Left cardiac atrium (tissue), 4 donors: ENCODE data around the gene TCAF1. TPM values are rescaled to one million over a fixed set of nuclear protein-coding genes. Genes with fewer than 3 reads are reported as not detected.
A peak's percentile ranks its signal among the peaks of the same experiment; 100 is the strongest.

ENCODE experiments used
- ATAC-seq, 2 donors: fragments of 200-7000 bp; cut with Tn5 transposase; one replicate each; pipeline ENCODE4 v1.9.1; 2020; ENCODE audit warnings: mild to moderate bottlenecking in 2 of 2, moderate library complexity in 2 of 2
- DNase-seq: peaks from one replicate; pipeline ENCODE4 v3.0.0-alpha.2; 2020
- intact Hi-C, 2 donors: fragments of 100-400 bp; cut with DNase I; formaldehyde crosslinking; loops; one replicate each; pipeline versions ENCODE4 v1.14.1 to v1.15.1; 2022 to 2023
- total RNA-seq, 2 donors: library from RNA; stranded (reverse); fragmentation: NEBNext Ultra II Directional; extraction: Animal tissue kit (Norgen Biotek cat#: 25700); gene quantifications; one replicate each; pipeline ENCODE4 v1.2.1, GENCODE V29; 2021
- donor health status: DM: no; HTN: yes; CAD: no.
- donor health status: DM: no; HTN: yes; CAD: no; lungs with severe emphysema.
- donor health status: DM: yes; HTN: yes; CAD: no.
- donor health status: Dilated cardiomyopathy.

Gene TCAF1
- total RNA-seq, 2 donors from 2014 or later: 24.0 to 26.9 TPM

DNA sequence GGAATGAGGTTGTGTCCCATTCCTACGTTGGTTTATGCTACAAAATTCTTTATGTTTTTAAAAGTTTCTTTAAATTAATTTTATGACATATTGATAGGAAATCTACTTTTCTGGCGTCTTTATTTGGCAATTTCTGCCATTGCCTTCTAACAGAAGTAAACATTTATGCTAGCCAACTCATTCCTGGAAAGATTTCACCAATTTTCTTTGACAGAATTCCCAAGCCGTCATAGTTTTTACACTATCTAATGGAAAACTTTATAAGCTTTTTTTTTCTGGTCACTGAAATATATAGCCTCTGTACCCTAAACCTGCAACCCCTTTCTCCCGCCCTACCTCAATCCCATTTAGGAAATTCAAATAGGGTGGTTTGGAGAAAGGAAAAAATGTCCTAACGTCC is 6.1 kb upstream of the TCAF1 start:
- intact Hi-C loops: no loop called here
- no peak for DNase-seq

DNA sequence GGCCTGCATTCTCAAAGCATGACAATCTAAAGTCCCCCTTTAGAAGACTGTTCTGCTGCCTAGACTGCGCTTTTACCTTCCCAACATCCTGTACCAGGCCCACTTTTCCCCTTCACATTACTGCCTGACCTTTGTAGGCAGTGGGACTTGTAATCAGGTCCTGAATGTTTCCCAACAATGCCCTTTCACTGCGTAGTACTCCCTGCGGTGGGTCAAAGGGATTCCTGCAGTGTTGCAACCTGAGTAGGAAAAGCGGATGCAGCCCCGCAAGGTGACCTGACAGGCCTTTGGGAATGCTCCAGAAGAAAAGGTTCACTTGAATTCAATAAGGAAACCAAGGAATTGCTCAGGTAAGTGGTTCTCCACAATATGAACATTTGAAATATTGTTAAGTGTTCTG is 4.9 kb upstream of the TCAF1 start:
- intact Hi-C loops: no loop called here
- DNase-seq (no peak), ATAC-seq (no peak)

More for the DNA sequence above, 6.1 kb upstream of the TCAF1 start:
- no peak for ATAC-seq

DNA sequence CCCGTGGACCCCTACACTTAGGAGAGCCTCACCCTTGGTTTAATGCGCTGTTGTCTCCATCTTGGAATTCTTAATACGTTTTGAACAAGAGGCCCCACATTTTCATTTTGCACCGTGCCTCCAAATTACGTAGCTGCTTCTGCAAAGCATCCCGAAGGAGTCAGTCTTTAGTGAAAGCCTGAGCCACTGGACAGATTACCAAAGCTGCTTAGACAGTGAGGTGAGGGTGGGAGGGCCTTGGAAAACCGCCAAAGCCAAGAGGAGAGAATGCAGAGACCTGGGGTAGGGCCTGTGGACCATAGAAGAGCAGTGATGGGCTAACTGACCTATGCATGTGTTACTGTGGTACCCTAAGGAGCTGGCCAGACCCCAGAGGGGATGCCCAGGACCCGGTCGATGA is 4.2 kb upstream of the TCAF1 start:
- intact Hi-C loops: no loop called here
- no peak for DNase-seq
- ATAC-seq: no peak

DNA sequence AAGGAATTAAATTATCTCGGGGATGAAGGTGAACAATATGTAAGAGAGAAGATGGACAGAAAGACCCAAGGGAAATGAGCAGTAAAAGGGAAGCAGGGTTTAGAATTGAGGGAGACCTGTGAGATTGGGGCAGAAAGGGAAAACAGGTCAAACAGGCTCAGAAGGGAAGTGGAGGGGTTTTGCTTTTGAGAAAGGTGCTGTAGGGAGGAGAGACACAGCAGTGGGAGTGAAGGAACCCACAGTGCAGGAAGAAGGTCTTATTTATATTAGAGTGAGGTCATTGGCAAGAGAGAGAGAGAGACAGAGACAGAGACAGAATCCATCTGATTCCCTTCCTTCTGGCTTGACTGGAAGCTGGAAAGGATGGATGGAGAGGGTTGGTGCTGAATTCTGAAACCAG is 3.5 kb upstream of the TCAF1 start:
- intact Hi-C loops: no loop called here
- ATAC-seq (no peak), DNase-seq (no peak)

DNA sequence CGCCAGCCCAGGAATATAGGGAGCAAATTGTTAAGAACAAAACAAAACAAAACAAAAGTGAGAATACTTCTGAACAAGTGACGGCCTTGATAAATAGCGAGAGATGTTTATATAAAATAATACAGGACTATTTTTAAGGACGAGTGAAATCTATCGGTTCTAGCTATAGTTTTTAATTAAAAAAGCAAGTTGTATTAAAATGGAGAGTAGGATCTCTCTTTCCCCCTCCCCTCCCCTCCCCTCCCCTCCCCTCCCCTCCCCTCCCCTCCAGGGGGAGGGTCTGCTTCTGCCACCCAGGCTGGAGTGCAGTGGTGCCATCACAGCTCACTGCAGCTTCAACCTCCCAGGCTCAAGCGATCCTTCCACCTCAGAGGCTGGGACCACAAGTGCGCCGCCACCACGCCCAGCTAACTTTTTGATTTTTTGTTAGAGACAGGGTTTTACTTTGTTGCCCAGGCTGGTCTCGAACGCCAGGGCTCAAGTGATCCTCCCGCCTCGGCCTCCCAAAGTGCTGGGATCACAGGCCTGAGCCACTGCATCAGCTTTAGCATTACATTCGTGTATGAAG is 440 bp upstream of the TCAF1 start:
- ATAC-seq (no peak), DNase-seq (no peak)
- intact Hi-C loops: no loop called here

DNA sequence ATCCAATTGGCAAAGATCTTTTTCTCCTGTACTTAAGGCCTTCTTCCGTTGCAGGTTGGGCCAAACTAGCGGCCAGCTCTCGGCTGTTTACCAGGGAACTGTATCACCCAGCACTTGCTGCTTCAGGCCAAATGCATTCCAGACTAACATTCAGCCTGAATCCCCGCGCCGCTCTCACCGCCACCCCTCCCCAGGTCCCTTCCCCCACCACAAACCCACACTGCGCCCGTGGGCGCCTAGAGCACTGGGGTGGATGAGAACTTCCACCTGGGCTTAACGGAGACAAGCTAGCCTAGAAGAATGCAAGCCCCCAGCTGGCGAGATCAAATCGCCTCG is 676 bp downstream of the TCAF1 start:
- intact Hi-C loops: no loop called here
- peak; percentile 45 to 63 for ATAC-seq
- DNase-seq: peak; percentile 44

DNA sequence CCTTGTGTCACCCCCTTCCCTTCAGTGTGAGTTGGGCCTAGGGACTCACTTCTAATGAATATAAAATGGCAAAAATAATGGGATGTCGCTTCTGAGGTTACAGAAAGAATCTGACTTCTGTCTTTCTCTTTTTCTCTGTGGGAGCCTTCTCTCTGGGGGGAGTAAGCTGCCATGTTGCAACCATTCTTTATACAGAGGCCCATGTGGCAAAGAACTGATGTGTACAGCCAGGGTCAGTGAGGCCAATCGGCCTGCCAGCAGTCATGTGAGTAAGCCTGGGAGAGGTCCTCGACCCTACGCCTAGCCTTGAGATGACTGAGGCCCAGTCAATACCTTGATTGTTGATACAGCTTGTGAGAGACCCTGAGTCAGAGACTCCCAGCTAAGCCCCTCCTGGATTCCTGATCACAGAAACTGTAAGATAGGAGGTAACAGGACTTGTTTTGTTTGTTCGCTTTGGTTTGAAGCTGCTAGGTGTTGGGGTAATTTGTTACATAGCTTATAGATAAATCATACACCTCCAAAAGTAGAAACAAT is 1.7 kb downstream of the TCAF1 start:
- intact Hi-C loops: no loop called here
- ATAC-seq (no peak), DNase-seq (no peak)

DNA sequence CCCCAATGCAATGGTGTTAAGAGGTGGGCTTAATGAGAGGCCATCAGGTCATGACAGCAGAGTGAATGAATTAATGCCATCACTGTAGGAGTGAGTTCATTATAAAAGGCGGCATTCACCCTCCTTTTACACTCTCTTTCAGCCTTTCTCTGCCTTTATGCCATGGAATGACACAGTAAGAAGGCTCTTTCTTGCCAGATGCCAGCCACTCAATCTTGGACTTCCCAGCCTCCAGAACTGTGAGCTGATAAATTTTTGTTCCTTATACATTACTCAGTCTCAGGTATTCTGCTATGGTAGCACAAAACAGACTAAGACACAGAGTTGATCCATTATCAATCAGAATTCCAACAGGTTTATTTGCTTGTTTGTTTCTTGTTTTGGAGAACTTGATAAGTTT is 3.2 kb downstream of the TCAF1 start:
- DNase-seq: no peak
- intact Hi-C loops: no loop called here
- ATAC-seq: no peak

DNA sequence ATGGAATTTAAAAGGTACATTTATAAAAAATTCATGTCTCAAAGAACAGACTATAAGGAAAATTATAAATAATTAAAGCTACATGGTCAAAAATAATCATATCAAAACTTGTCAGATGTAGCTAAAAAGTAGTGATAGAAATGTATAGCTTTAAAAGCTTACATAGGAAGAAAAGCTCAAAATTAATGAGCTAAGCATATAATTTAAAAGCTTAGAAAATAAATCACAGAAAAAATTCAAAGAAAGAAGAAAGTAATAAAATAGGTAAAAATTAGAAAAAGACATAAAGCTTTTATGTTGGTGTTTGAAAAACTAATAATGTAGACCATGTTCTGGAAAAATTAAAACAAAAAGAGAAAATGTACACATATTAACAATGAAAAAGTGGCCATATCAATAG is 5.3 kb downstream of the TCAF1 start:
- intact Hi-C loops: no loop called here
- no peak for ATAC-seq
- DNase-seq: no peak

DNA sequence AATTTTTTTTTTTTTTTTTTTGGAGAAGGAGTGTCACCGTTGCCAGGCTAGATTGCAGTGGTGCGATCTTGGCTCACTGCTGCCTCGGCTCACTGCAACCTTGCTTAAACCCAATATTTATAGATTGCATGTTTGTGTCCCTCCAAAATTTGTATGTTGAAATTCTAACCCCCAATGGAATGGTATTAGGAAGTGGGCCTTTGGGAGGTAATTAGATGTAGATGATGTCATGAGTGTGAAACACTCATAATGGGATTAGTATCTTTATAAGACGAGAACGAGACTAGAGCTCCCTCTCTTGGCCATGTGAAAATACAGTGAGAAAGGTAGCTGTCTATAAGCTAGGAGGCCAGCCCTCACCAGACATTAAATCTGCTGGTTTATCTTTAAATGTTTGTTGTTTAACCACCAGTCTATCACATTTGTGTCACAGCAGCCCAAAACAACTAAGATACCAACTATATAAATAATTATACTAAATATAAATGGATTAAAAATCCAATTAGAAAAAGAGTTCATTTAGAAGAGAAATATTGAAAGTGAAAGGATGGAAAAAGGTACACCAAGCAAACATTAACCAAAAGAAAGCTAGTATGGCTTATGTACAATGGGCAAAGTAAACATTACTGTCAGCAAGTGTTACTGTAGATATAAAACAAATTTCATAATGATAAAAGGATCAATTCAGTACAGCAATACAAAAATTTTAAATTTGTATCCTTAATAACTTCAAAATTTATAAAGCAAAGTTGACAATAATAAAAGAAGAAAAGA is 9.3 kb downstream of the TCAF1 start:
- DNase-seq (no peak), ATAC-seq (peak in 1 of 2 donors; percentile 27)
- intact Hi-C loops: no loop called here

DNA sequence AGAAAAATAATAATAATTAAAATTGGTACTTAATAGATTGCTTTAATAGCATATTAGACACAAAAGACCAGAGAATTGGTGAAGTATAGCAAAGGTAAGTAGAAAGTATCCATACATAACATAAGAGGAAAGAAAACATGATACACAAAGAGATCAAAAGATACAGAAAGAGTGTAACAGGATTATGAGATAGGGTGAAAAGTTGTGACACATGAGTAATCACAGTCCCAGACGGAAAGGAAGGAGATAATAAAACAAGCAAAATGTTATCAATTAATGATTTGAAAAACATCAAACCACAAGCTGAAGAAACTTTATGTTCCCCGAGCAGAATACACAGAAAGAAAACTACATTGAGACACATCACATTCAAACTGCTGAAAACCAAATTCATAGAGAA is 10.5 kb downstream of the TCAF1 start:
- DNase-seq (no peak), ATAC-seq (no peak)
- intact Hi-C loops: no loop called here

DNA sequence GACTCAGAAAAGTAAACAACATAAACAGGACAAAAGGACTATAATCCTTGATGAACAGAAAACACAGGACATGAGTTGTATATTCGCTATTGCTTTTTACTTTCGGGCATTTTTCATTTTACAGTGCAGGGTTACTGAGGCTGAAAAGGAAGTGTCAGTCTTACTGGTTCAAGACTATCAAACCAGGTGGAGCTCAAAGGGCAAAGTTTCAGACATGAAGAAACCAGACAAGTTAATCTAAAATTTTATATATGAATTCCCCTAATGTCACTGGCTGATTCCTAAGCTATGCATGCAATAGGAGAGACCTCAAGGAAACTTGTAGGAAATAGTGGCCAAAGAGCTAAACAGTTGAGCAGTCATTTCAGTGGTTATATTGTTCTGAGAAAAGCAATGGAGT is 11.4 kb downstream of the TCAF1 start:
- intact Hi-C loops: no loop called here
- DNase-seq (no peak), ATAC-seq (no peak)

DNA sequence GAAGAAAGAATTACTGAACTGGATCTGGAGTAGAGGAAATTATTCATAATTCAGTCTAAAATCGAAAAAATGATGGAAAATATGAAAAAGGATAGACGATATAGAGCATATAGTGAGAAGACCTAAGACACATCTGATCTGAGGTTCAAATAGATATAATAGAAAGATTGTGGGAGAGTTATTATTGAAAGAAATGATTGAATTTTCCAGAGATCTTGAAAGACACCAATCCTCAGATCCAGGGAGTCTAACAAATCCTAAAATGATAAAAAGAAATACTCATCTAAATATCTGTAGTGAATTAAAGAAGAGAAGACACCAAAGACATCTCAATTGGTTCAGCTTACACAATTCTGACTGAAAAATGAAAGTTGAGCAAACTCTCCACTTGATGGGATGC is 12.9 kb downstream of the TCAF1 start:
- ATAC-seq: no peak
- intact Hi-C loops: no loop called here
- no peak for DNase-seq

DNA sequence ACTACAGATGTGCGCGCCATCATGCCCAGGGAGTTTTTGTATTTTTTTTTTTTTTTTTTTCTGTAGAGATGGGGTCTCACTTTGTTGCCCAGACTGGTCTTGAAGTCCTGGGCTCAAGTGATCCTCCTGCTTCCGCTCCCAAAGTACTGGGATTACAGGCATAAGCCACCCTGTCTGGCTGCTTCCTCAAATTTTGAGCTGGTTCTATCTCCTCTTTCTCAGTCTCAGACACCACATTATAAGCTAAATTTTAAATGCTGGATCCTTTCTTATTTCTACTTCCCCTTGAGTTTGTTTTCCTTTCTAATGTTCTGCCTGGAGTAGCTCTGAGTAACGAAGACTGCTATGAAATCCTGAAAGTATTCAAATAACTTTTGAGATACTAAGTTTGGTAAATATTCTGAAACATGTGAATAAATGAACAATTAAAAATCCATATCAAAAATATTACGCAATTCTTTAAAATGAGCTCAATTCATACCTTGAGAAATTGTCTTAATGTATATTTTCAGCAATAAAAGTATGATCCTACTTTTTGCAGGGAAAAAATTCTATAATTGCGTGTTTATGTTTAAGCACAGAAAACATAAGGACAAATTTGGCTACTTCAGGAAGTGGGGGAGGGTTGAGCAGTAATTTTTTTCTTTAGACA is 15.0 kb downstream of the TCAF1 start:
- intact Hi-C loops: no loop called here
- DNase-seq (no peak), ATAC-seq (no peak)

DNA sequence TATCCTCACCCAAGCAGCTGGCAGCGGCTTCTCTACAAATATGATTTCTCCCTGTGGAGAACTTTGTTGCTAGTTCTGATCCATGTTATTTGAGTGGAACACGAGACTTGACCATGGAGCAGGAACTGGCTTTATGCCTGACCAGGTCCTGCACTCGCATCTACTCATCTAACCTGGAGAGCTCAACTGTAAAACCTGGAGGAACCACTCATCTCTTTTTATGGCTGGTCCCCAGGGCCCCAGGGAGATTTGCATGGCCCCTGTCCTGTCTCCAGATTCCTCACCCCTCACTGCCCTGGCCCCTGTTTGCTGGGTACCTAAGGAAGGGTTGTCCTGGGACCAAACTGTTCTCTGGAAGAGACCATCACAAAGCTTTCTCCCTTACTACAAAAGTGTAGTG is 16.0 kb downstream of the TCAF1 start:
- intact Hi-C loops: no loop called here
- ATAC-seq (no peak), DNase-seq (no peak)

DNA sequence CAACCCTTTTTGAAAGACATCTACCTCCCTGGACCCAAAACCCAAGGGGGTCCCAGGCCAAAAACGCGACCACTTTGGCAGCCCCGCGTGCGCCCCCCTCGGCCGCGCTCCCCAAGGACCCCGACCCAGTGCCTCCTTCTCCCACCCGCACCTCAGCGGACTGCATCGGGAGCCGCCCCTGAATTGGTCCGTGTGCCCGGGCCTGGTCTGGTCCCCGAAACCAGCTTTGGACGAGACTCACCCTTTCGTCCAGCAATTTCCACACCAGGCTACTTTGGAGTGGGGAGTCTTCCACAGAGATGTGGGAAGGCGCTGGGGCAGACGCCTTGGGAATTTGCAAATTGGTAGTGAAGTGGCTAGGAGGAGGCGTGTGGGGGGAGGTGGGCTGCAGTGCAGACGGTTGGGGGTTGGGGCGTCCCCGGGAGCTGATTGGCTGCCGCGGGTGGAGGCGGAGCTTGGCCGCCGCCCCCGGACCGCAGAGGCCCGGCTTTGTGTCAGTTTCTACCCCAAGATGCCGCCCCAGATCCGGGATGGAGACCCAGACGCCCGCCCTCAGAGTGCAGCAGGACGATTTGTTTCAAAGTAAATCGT is 16.9 kb downstream of the TCAF1 start:
- intact Hi-C loops: no loop called here

DNA sequence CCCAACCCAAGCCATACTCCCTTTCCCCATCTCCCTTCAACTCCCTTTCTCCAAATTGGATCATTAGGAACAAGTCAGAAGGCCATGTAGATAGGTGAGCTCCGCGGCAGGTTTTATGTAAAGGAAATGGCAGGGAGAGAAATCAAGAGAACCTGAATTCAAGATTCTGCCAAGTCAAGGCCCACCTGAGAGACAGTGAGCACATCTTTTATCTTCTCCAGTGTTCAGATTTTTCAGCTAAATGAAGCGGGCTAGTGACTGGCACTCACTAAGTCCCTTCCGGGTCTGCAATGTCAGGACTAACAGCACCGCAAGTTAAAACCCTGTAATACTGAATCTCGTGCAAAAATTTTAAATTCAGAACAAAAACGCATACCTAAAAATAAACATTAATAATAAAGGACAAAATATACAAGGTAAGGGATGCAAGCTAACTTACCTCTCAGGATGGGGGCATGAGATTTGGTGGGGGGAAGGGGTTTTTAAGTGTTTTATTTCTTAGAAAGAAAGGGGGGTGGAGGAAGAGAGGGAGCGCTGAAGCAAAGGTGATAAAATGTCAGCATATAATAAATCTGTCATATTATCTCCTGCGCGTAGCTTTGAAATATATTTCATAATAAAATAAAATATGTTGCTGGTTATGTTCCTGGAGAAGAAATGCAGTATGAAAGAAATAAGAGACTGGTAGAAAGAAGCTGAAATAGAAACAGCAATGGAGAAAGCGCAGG is 17.6 kb downstream of the TCAF1 start:
- intact Hi-C loops: no loop called here

More for the DNA sequence above, 16.9 kb downstream of the TCAF1 start:
- ATAC-seq (peak in 1 of 2 donors; percentile 35), DNase-seq (peak; percentile 67)

DNA sequence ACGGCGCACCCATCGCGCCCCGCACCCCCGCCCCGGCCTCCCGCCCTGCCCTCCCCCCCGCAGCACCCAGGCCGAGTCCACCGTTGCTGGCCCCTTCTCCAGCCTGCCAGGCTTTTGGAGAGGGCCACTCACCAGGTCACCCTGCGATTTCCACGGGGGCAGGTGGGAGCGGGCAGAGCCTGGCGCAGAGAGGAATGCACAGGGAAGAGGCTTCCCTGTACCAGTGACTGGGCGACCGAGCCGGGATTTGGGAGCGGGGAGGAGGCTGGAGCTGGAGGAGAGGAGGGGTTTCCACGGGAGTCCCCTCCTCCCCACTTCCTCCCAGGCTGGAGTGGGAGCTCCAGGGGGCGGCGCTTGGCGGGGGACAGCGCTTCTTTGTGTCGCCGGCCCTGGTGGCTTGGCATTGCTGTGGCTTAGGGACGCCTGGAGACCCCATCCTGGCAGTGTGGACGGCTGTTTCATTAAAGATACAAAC is 19.3 kb downstream of the TCAF1 start:
- intact Hi-C loops: no loop called here

More for the DNA sequence above, 17.6 kb downstream of the TCAF1 start:
- no peak for ATAC-seq
- DNase-seq: no peak

DNA sequence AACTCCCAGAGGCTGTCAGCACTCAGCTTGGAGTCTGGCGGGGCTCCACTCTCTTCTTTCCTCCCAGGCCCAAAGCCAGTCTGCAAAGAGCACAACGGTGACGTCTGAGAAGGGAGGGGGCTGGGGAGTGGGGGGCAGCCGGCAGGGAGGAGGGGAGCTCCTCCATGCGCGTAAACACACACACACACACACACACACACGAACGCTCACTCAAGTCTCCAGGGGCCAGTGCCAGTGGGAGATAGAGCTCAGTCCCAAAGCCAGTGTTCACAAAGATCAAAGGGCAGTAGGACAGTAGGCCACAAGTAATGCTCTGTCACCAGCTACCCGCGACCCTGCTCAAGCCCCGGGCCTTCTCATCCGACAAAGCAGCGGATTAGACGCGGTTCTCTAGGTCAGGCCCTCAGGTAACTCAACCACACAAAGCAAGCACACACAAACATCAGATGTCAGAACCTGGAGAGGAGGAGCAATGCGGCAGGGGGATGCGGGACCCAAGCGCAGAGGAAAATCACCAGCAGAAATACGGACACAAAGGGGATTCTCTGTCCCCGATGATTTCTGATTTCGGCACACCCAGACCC is 19.9 kb downstream of the TCAF1 start:
- DNase-seq (peak; percentile 73), ATAC-seq (peak; percentile 90 to 91)
- intact Hi-C loops: no loop called here

More for the DNA sequence above, 19.3 kb downstream of the TCAF1 start:
- DNase-seq (peak; percentile 84), ATAC-seq (peak; percentile 90 to 93)
